BJ (cell line): Measurements from ENCODE around the gene CDH23. TPM values are rescaled to one million over a fixed set of nuclear protein-coding genes. Genes with fewer than 3 reads are reported as not detected.

Experiments used
- CTCF ChIA-PET: fragments of 350-600 bp; formaldehyde crosslinking; extraction: SDS; loops from one replicate; lab custom pipeline; 2021; ENCODE audit warnings: antibody characterized with exemption, inconsistent platforms; lab: Yijun Ruan, JAX
- POLR2A ChIA-PET: fragments of 300-600 bp; sonication (Branson Sonifier 250); formaldehyde crosslinking; extraction: SDS; loops from one replicate; lab custom pipeline; 2021; ENCODE audit warnings: antibody characterized with exemption; lab: Charles Lee
- DNase-seq: peaks from one replicate; pipeline ENCODE4 v3.0.0-alpha.2; 2011; ENCODE audit warnings: low read depth
- H3K27me3 ChIP-seq: 2 replicates; pipeline ENCODE4 v1.6.0; 2011; ENCODE audit warnings: low read length; ENCODE audit not compliant: control insufficient read depth, insufficient read depth
- H3K36me3 ChIP-seq: 2 replicates; pipeline ENCODE4 v1.5.1; 2011; ENCODE audit warnings: low read length; ENCODE audit not compliant: control insufficient read depth, insufficient read depth
- H3K4me3 ChIP-seq: 2 replicates; pipeline ENCODE4 v1.5.1; 2011; ENCODE audit warnings: low read depth, mild to moderate bottlenecking, control low read depth, low read length
- polyA plus RNA-seq: library from polyadenylated mRNA; depleted of rRNA; stranded (reverse); fragments of >200 nt; gene quantifications from 2 replicates; pipeline ENCODE4 v1.2.3, GENCODE V29; 2011
- TF ChIP-seq, protein P1 (sequence below): IDR thresholded peaks from 2 replicates; pipeline ENCODE4 v1.5.1; 2011; ENCODE audit warnings: low read depth, mild to moderate bottlenecking, control low read depth, inconsistent platforms, low read length, moderate library complexity; ENCODE audit not compliant: insufficient read depth

Gene CDH23
- polyA plus RNA-seq, 1 experiment = 0.05 TPM

DNA sequence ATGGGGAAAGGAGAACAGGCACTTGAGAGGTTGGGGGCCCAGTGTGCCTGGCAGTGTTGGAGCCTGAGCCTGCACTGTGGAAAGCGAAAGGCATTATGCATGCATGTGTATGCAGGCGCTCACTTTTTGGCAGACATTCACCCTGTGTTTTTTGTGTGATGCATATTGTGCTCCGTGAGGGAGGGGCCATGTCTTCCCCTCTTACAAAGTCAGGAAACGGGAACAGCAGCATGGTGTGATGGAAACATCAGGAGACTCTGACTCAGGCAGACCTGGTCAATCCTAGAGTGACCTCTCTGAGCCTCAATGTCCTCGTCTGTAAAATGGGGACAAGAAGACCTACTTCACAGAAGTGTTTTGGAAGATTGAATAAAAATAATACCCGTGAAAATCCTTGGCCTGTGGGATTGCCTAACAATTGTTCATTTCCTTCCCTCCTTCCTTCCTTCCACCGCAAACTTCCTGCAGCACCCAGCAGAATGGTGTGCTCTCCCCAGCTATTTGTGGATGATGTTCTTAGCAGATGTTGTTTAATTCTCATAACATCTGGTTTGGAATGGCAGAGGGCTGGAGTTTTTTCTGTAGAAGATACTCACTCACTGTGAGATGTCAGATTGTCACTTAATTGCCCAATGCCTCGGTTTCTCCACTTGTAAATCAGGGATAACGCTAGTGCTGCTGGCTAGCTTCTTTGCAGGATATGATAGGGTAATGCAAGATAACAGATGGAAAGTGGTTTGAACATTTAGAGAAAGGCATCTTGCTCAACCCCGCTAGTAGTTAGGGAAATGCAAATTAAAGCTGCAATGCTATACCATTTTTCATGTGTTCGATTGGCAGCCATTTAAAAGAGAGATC, 39.8 kb downstream of the CDH23 start:
- Histone ChIP-seq H3K4me3 (no peak overlapping the region), H3K36me3 (no peaks in the 10 kb centered on the region), H3K27me3 (peaks cover 1% of the 10 kb centered on the region; the same call in 1 of the 2 replicates)
- TF ChIP-seq, protein P1, sequence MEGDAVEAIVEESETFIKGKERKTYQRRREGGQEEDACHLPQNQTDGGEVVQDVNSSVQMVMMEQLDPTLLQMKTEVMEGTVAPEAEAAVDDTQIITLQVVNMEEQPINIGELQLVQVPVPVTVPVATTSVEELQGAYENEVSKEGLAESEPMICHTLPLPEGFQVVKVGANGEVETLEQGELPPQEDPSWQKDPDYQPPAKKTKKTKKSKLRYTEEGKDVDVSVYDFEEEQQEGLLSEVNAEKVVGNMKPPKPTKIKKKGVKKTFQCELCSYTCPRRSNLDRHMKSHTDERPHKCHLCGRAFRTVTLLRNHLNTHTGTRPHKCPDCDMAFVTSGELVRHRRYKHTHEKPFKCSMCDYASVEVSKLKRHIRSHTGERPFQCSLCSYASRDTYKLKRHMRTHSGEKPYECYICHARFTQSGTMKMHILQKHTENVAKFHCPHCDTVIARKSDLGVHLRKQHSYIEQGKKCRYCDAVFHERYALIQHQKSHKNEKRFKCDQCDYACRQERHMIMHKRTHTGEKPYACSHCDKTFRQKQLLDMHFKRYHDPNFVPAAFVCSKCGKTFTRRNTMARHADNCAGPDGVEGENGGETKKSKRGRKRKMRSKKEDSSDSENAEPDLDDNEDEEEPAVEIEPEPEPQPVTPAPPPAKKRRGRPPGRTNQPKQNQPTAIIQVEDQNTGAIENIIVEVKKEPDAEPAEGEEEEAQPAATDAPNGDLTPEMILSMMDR = no peak
- ChIA-PET CTCF (no interaction called here), POLR2A (no interaction called here)
- DNase-seq = no peak

DNA sequence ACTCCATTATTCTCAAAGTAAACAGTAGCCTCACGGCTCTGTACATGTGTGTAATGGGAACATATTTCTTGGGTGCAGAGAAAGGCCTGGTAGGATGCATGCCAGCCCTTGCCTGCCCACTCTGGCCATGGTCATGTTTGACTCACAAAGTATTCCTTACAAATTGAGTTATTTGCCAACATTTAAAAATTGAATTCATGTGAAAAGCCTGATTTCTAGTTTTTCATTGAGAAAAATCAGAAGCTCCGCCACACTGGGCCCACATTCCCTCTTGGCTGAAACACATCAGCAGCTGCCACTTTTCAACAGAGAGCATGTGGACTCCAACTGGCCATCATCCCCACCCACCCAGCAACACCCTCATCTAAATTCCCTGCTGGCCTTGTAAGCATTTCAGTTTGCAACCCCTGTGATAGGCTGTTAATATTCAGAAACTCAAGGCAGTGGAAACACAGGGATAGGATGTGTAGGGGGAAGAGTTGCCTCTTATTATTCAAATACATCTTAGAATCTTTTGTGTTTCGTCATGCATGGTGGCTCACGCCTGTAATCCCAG, 40.9 kb downstream of the CDH23 start:
- ChIA-PET POLR2A (no interaction called here), CTCF (no interaction called here)
- Histone ChIP-seq H3K27me3 (peaks cover 1% of the 10 kb centered on the region; the same call in 1 of the 2 replicates), H3K36me3 (no peaks in the 10 kb centered on the region), H3K4me3 (no peak overlapping the region)
- DNase-seq = no peak
- TF ChIP-seq, protein P1 = no peak

DNA sequence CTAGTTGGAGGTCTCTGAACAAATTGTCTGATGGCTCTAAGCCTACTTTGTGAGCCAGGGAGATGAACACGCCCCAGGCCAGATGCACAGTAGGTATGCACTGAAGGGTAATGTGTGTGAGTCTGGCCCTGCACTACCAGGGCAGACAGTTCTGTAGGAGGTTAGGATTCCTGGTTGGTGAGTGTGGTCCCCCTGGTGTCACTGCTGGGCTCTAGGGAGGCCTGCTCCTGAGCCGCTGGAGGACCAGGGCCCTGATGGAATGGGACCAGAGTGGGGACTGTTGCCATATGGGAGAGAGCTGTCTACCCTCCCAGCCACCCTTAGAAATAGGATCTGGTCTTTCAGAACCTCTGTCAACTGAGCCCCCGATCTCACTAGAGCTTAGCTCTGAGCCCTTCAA, 42.0 kb downstream of the CDH23 start:
- DNase-seq = no peak
- ChIA-PET POLR2A (no interaction called here), CTCF (no interaction called here)
- H3K27me3 ChIP-seq = peaks cover 3% of the 10 kb centered on the region; the same call in 1 of the 2 replicates
- H3K4me3 ChIP-seq = no peak overlapping the region
- H3K36me3 ChIP-seq = no peaks in the 10 kb centered on the region
- TF ChIP-seq, protein P1 = no peak

DNA sequence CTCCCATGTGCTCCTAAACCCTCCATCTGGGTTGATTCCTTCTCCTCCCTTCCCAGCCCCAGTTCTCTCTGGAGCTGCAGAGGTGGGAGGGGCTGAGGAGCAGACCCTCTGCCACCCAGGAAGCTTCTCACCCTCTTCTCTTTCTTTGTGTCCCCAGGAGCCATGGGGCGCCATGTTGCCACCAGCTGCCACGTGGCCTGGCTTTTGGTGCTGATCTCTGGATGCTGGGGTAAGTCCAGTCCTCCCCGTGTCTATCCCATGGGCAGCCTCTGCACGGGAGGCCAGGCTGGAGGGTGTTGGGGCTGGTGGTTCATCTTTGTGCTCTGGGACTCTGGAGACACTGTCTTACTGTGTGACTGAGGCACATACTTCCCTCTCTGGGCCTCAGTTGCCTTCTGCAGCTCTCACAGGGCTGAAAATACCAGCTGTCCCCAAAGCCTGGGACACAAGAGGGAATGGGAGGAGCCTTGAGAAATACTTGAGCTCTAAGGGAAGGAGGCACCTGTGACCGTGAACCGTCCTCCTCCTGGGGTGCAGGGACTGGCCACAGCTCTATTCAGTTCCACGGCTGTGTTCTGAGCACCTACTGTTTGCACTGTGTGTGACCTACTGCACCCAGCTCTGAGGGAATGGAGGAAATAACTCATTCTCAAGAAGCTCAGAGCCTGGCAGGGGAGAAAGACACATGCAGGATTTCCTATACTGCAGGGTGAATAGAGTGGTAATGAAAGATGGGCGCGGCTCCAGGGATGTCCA, 43.1 kb downstream of the CDH23 start:
- TF ChIP-seq, protein P1 = no peak
- Histone ChIP-seq H3K27me3 (peaks cover 3% of the 10 kb centered on the region; the same call in 1 of the 2 replicates), H3K4me3 (no peak overlapping the region), H3K36me3 (no peaks in the 10 kb centered on the region)
- ChIA-PET CTCF (interaction anchor here (1.1 kb wide), 1 partner anchor 131 kb away, joined by 3 read pairs; no protein-coding TSS in a partner anchor), POLR2A (no interaction called here)
- no peak for DNase-seq
